Vagina (tissue), 2 donors: ENCODE data around the gene TRANK1.

ENCODE experiments used
- CTCF ChIP-seq, 3 experiments: fragments of 450-650 bp in 2 of 3; fragments of 200-600 bp in 1 of 3; sonication (generic) in 1 of 3; IDR thresholded peaks; one replicate each; pipeline ENCODE4 v1.5.1; 2017 to 2019; ENCODE audit warnings: antibody characterized with exemption in 3 of 3, mild to moderate bottlenecking in 2 of 3, moderate library complexity in 2 of 3
- POLR2A ChIP-seq, 2 donors: fragments of 450-650 bp; IDR thresholded peaks; one replicate each; pipeline ENCODE4 v1.6.1; 2017; ENCODE audit warnings: antibody characterized with exemption in 2 of 2, mild to moderate bottlenecking in 2 of 2, moderate library complexity in 2 of 2

- TF ChIP-seq CTCF (IDR thresholded peaks at IDR 0.05) (no peak), POLR2A (IDR thresholded peaks at IDR 0.05) (no peak)
Observed at GRCh38 chr3:36881735-36882134, 63.1 kb downstream of the TRANK1 start.
